ENCODE results near the gene RAMP1. TPM values are rescaled to one million over a fixed set of nuclear protein-coding genes. Genes with fewer than 3 reads are reported as not detected.

RAMP1 gene
- total RNA-seq, 1 experiment from 2014 or later = 23.4 TPM

GRCh38 chr2:237955640-237956401 is 96.4 kb downstream of the RAMP1 start:
- H3K9me2 ChIP-seq (ENCODE audit: insufficient read depth) = no peaks in the 10 kb centered on the region
- ATAC-seq = no peak
- BruUV-seq (replicated peaks) = no TSS peak
- peaks cover 0 to under 1% of the 10 kb centered on the region in 2 experiments; a peak in 1 of 4 replicates for H3K9me3 ChIP-seq (ENCODE audit: control insufficient read depth in 1 of 2, insufficient read depth in 1 of 2, low read depth in 1 of 2, low read length in 2 of 2)
- TF ChIP-seq, protein P1, sequence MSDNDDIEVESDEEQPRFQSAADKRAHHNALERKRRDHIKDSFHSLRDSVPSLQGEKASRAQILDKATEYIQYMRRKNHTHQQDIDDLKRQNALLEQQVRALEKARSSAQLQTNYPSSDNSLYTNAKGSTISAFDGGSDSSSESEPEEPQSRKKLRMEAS (IDR thresholded peaks at IDR 0.05) = no peak
- H4K20me1 ChIP-seq (ENCODE audit: insufficient read depth) = no peaks in the 10 kb centered on the region
- no peaks in the 10 kb centered on the region for H3K79me2 ChIP-seq (ENCODE audit: insufficient read depth, low read length)
- H3K36me3 ChIP-seq (ENCODE audit: control insufficient read depth in 1 of 2, insufficient read depth in 2 of 2, low read length in 2 of 2) = no peaks in the 10 kb centered on the region
- H3K4me2 ChIP-seq (ENCODE audit: low read length) = no peak overlapping the region
- ChIA-PET POLR2A (no interaction called here), RAD21 (ENCODE audit: low non-redundant PET in 1 of 2, low total read pairs in 2 of 2, uncharacterized antibody in 2 of 2, unreplicated experiment in 2 of 2) (no interaction called here), CTCF (no interaction called here)
- no peak overlapping the region for H3K4me3 ChIP-seq (replicated peaks in 1 of 2; ENCODE audit: low read depth in 1 of 2, low read length in 2 of 2)
- no peaks in the 10 kb centered on the region for H3K27me3 ChIP-seq (ENCODE audit: insufficient read depth, low read length)
- H3K9ac ChIP-seq (ENCODE audit: low read length) = no peak overlapping the region
- no peak for DNase-seq (ENCODE audit: low read depth, low spot score)
- no peak overlapping the region for H2AFZ ChIP-seq (ENCODE audit: low read depth, low read length, poor library complexity, severe bottlenecking)
- H3K4me1 ChIP-seq (ENCODE audit: control insufficient read depth in 1 of 2, insufficient read depth in 2 of 2, low read length in 2 of 2) = no peaks in the 10 kb centered on the region
- H3K27ac ChIP-seq (ENCODE audit: low read depth, low read length) = no peak overlapping the region
- intact Hi-C loops (cut with micrococcal nuclease) = no loop called here

GRCh38 chr2:237956402-237956736 is 96.9 kb downstream of the RAMP1 start:
- Histone ChIP-seq H3K27ac (ENCODE audit: low read depth, low read length) (no peak overlapping the region), H3K9me2 (ENCODE audit: insufficient read depth) (no peaks in the 10 kb centered on the region), H3K27me3 (ENCODE audit: insufficient read depth, low read length) (no peaks in the 10 kb centered on the region), H3K36me3 (ENCODE audit: control insufficient read depth in 1 of 2, insufficient read depth in 2 of 2, low read length in 2 of 2) (no peaks in the 10 kb centered on the region), H3K79me2 (ENCODE audit: insufficient read depth, low read length) (no peaks in the 10 kb centered on the region), H3K4me3 (replicated peaks in 1 of 2; ENCODE audit: low read depth in 1 of 2, low read length in 2 of 2) (no peak overlapping the region), H2AFZ (ENCODE audit: low read depth, low read length, poor library complexity, severe bottlenecking) (no peak overlapping the region), H3K4me1 (ENCODE audit: control insufficient read depth in 1 of 2, insufficient read depth in 2 of 2, low read length in 2 of 2) (no peaks in the 10 kb centered on the region), H3K4me2 (ENCODE audit: low read length) (no peak overlapping the region), H4K20me1 (ENCODE audit: insufficient read depth) (no peaks in the 10 kb centered on the region), H3K9ac (ENCODE audit: low read length) (no peak overlapping the region), H3K9me3 (ENCODE audit: control insufficient read depth in 1 of 2, insufficient read depth in 1 of 2, low read depth in 1 of 2, low read length in 2 of 2) (peaks cover 0 to 6% of the 10 kb centered on the region in 2 experiments; a peak in 1 of 4 replicates)
- intact Hi-C loops (cut with micrococcal nuclease) = no loop called here
- ChIA-PET CTCF (no interaction called here), POLR2A (no interaction called here), RAD21 (ENCODE audit: low non-redundant PET in 1 of 2, low total read pairs in 2 of 2, uncharacterized antibody in 2 of 2, unreplicated experiment in 2 of 2) (no interaction called here)
- no peak for ATAC-seq
- TF ChIP-seq, protein P1 (IDR thresholded peaks at IDR 0.05) = no peak
- no peak for DNase-seq (ENCODE audit: low read depth, low spot score)
- BruUV-seq (replicated peaks) = no TSS peak
